ENCODE data around the gene PLEK2. TPM values are rescaled to one million over a fixed set of nuclear protein-coding genes. Genes with fewer than 3 reads are reported as not detected.

Gene PLEK2
- total RNA-seq, 3 donors from 2014 or later = 15.0 to 41.7 (median 30.8) TPM

- H3K36me3 ChIP-seq (ENCODE audit: low read depth) = no peaks in the 10 kb centered on the region
- ATAC-seq (peak; percentile 89), DNase-seq (peak; percentile 66 to 82 (median 74))
- intact Hi-C loops (cut with DNase I, micrococcal nuclease) = loop anchor here in 1 of 2 donors (5.0 kb wide), 1 partner anchor 145 kb away; no protein-coding TSS in a partner anchor
- H3K4me1 ChIP-seq (ENCODE audit: low read depth) = peaks cover 10% of the 10 kb centered on the region
- TF ChIP-seq, protein P1, sequence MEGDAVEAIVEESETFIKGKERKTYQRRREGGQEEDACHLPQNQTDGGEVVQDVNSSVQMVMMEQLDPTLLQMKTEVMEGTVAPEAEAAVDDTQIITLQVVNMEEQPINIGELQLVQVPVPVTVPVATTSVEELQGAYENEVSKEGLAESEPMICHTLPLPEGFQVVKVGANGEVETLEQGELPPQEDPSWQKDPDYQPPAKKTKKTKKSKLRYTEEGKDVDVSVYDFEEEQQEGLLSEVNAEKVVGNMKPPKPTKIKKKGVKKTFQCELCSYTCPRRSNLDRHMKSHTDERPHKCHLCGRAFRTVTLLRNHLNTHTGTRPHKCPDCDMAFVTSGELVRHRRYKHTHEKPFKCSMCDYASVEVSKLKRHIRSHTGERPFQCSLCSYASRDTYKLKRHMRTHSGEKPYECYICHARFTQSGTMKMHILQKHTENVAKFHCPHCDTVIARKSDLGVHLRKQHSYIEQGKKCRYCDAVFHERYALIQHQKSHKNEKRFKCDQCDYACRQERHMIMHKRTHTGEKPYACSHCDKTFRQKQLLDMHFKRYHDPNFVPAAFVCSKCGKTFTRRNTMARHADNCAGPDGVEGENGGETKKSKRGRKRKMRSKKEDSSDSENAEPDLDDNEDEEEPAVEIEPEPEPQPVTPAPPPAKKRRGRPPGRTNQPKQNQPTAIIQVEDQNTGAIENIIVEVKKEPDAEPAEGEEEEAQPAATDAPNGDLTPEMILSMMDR (IDR thresholded peaks at IDR 0.05) = peak; percentile 49
- no peaks in the 10 kb centered on the region for H3K9me3 ChIP-seq
- no peak overlapping the region for H3K4me3 ChIP-seq
These were observed 15.1 kb upstream of the PLEK2 start for GRCh38 chr14:67426983-67427606.

- Histone ChIP-seq H3K4me3 (no peak overlapping the region), H3K36me3 (ENCODE audit: low read depth) (no peaks in the 10 kb centered on the region), H3K4me1 (ENCODE audit: low read depth) (peaks cover 10% of the 10 kb centered on the region), H3K9me3 (no peaks in the 10 kb centered on the region)
- TF ChIP-seq, protein P1 (IDR thresholded peaks at IDR 0.05) = no peak
- intact Hi-C loops (cut with DNase I, micrococcal nuclease) = loop anchor here in 1 of 2 donors (5.0 kb wide), 1 partner anchor 146 kb away; no protein-coding TSS in a partner anchor
- ATAC-seq (no peak), DNase-seq (no peak)
These were observed 14.2 kb upstream of the PLEK2 start for GRCh38 chr14:67426161-67426560.

GRCh38 chr14:67425608-67426007 lies 13.6 kb upstream of the PLEK2 start:
- no peak overlapping the region for H3K4me3 ChIP-seq
- TF ChIP-seq, protein P1 (IDR thresholded peaks at IDR 0.05) = no peak
- H3K4me1 ChIP-seq (ENCODE audit: low read depth) = peaks cover 10% of the 10 kb centered on the region
- ATAC-seq (no peak), DNase-seq (no peak)
- H3K36me3 ChIP-seq (ENCODE audit: low read depth) = no peaks in the 10 kb centered on the region
- intact Hi-C loops (cut with DNase I, micrococcal nuclease) = loop anchor here in 1 of 2 donors (5.0 kb wide), 1 partner anchor 147 kb away; no protein-coding TSS in a partner anchor
- no peaks in the 10 kb centered on the region for H3K9me3 ChIP-seq

- Histone ChIP-seq H3K9me3 (no peaks in the 10 kb centered on the region), H3K36me3 (ENCODE audit: low read depth) (no peaks in the 10 kb centered on the region), H3K4me1 (ENCODE audit: low read depth) (peaks cover 15% of the 10 kb centered on the region), H3K4me3 (no peak overlapping the region)
- DNase-seq (no peak), ATAC-seq (no peak)
- intact Hi-C loops (cut with DNase I, micrococcal nuclease) = no loop called here
- TF ChIP-seq, protein P1 (IDR thresholded peaks at IDR 0.05) = no peak
These were observed 12.6 kb upstream of the PLEK2 start for GRCh38 chr14:67424539-67424938.

- H3K4me3 ChIP-seq = no peak overlapping the region
- TF ChIP-seq, protein P1 (IDR thresholded peaks at IDR 0.05) = no peak
- no peaks in the 10 kb centered on the region for H3K9me3 ChIP-seq
- ATAC-seq (no peak), DNase-seq (no peak)
- no peaks in the 10 kb centered on the region for H3K36me3 ChIP-seq (ENCODE audit: low read depth)
- peaks cover 19% of the 10 kb centered on the region for H3K4me1 ChIP-seq (ENCODE audit: low read depth)
- intact Hi-C loops (cut with DNase I, micrococcal nuclease) = no loop called here
These were observed 11.5 kb upstream of the PLEK2 start for GRCh38 chr14:67423424-67423823.
